ENCODE results near the gene MRPL20.

Gene MRPL20

GRCh38 chr1:1438531-1439381 lies 31.7 kb upstream of the MRPL20 start:
- no peak for DNase-seq (ENCODE audit: low read depth)
- no peak overlapping the region for H3K4me3 ChIP-seq (ENCODE audit: low read depth, low read length)

GRCh38 chr1:1437904-1438376 lies 30.8 kb upstream of the MRPL20 start:
- no peak overlapping the region for H3K4me3 ChIP-seq (ENCODE audit: low read depth, low read length)
- DNase-seq (ENCODE audit: low read depth), result no peak

GRCh38 chr1:1437033-1437903 lies 30.2 kb upstream of the MRPL20 start:
- no peak overlapping the region for H3K4me3 ChIP-seq (ENCODE audit: low read depth, low read length)
- DNase-seq (ENCODE audit: low read depth), result no peak

GRCh38 chr1:1436630-1437032 lies 29.5 kb upstream of the MRPL20 start:
- H3K4me3 ChIP-seq (ENCODE audit: low read depth, low read length), result peak overlapping the region; percentile 60
- no peak for DNase-seq (ENCODE audit: low read depth)

GRCh38 chr1:1435911-1436629 lies 29.0 kb upstream of the MRPL20 start:
- DNase-seq (ENCODE audit: low read depth), result no peak
- H3K4me3 ChIP-seq (ENCODE audit: low read depth, low read length), result peak overlapping the region; percentile 60

- DNase-seq (ENCODE audit: low read depth), result no peak
Measured at GRCh38 chr1:1435106-1435903, 28.2 kb upstream of the MRPL20 start, which contains the start of gene VWA1. TSS of gene VWA1 (plus strand) at chr1:1435690. CDS start at chr1:1435749, 59 bp downstream.

GRCh38 chr1:1434824-1435105 lies 27.7 kb upstream of the MRPL20 start:
- no peak for DNase-seq (ENCODE audit: low read depth)
- no peak overlapping the region for H3K4me3 ChIP-seq (ENCODE audit: low read depth, low read length)

More at GRCh38 chr1:1435106-1435903, 28.2 kb upstream of the MRPL20 start, which contains the start of gene VWA1:
- H3K4me3 ChIP-seq (ENCODE audit: low read depth, low read length), result peak within 1 kb of the TSS; percentile 60

GRCh38 chr1:1434131-1434823 lies 27.2 kb upstream of the MRPL20 start:
- DNase-seq (ENCODE audit: low read depth), result no peak
- H3K4me3 ChIP-seq (ENCODE audit: low read depth, low read length), result no peak overlapping the region

- no peak for DNase-seq (ENCODE audit: low read depth)
Measured at GRCh38 chr1:1433804-1434130, 26.7 kb upstream of the MRPL20 start.

GRCh38 chr1:1432951-1433803 lies 26.1 kb upstream of the MRPL20 start:
- H3K4me3 ChIP-seq (ENCODE audit: low read depth, low read length), result no peak overlapping the region
- DNase-seq (ENCODE audit: low read depth), result no peak

More at GRCh38 chr1:1433804-1434130, 26.7 kb upstream of the MRPL20 start:
- no peak overlapping the region for H3K4me3 ChIP-seq (ENCODE audit: low read depth, low read length)

GRCh38 chr1:1432274-1432950 lies 25.3 kb upstream of the MRPL20 start:
- no peak for DNase-seq (ENCODE audit: low read depth)
- H3K4me3 ChIP-seq (ENCODE audit: low read depth, low read length), result no peak overlapping the region

GRCh38 chr1:1431845-1432273 lies 24.8 kb upstream of the MRPL20 start:
- no peak for DNase-seq (ENCODE audit: low read depth)
- H3K4me3 ChIP-seq (ENCODE audit: low read depth, low read length), result no peak overlapping the region

- no peak for DNase-seq (ENCODE audit: low read depth)
- H3K4me3 ChIP-seq (ENCODE audit: low read depth, low read length), result no peak overlapping the region
Measured at GRCh38 chr1:1430992-1431844, 24.1 kb upstream of the MRPL20 start.

- DNase-seq (ENCODE audit: low read depth), result no peak
- no peak overlapping the region for H3K4me3 ChIP-seq (ENCODE audit: low read depth, low read length)
Measured at GRCh38 chr1:1430114-1430982, 23.3 kb upstream of the MRPL20 start.

- DNase-seq (ENCODE audit: low read depth), result no peak
- H3K4me3 ChIP-seq (ENCODE audit: low read depth, low read length), result no peak overlapping the region
Measured at GRCh38 chr1:1429671-1430073, 22.6 kb upstream of the MRPL20 start.

All from skeletal muscle cell (primary cell).